GM19468 (cell line): ENCODE results near the gene RNF103.
"Not testable (repeated sequence)": the region's sequence is repeated elsewhere in the genome, so short reads cannot be mapped to it uniquely, and the experiment has no call there.

Experiments used
- ATAC-seq: cut with Tn5 transposase; IDR thresholded peaks from one replicate; pipeline ENCODE4 v1.9.1; 2021; ENCODE audit warnings: mild to moderate bottlenecking, moderate library complexity, moderate number of reproducible peaks; ENCODE audit not compliant: unreplicated experiment; ENCODE audit errors: extremely low read depth

RNF103 gene

GRCh38 chr2:86623494-86624266 lies at the start of gene RNF103:
TSS of gene RNF103 (minus strand) at chr2:86623865. CDS start at chr2:86622886, 979 bp downstream.
- ATAC-seq, result peak; percentile 56

GRCh38 chr2:86673011-86673410 lies 49.3 kb upstream of the RNF103 start:
- no peak for ATAC-seq

- ATAC-seq, result no peak
Measured at GRCh38 chr2:86672027-86672545, 48.4 kb upstream of the RNF103 start.

- ATAC-seq, result no peak
Measured at GRCh38 chr2:86671337-86671981, 47.8 kb upstream of the RNF103 start.

GRCh38 chr2:86669323-86669722 lies 45.7 kb upstream of the RNF103 start:
- not testable (repeated sequence) for ATAC-seq

- no peak for ATAC-seq
Measured at GRCh38 chr2:86661333-86661732, 37.7 kb upstream of the RNF103 start.

GRCh38 chr2:86650188-86650587 lies 26.5 kb upstream of the RNF103 start:
- ATAC-seq, result no peak

- ATAC-seq, result no peak
Measured at GRCh38 chr2:86649119-86649947, 25.7 kb upstream of the RNF103 start.

GRCh38 chr2:86648681-86649080 lies 25.0 kb upstream of the RNF103 start:
- no peak for ATAC-seq

- ATAC-seq, result no peak
Measured at GRCh38 chr2:86646865-86647264, 23.2 kb upstream of the RNF103 start.

- ATAC-seq, result no peak
Measured at GRCh38 chr2:86646329-86646728, 22.7 kb upstream of the RNF103 start.

GRCh38 chr2:86645752-86646151 lies 22.1 kb upstream of the RNF103 start:
- no peak for ATAC-seq

- ATAC-seq, result no peak
Measured at GRCh38 chr2:86638712-86639111, 15.0 kb upstream of the RNF103 start.

- no peak for ATAC-seq
Measured at GRCh38 chr2:86636842-86637241, 13.2 kb upstream of the RNF103 start.

- no peak for ATAC-seq
Measured at GRCh38 chr2:86634352-86634751, 10.7 kb upstream of the RNF103 start.

GRCh38 chr2:86633155-86633651 lies 9.5 kb upstream of the RNF103 start:
- ATAC-seq, result no peak

GRCh38 chr2:86632672-86633071 lies 9.0 kb upstream of the RNF103 start:
- ATAC-seq, result no peak

GRCh38 chr2:86631846-86632485 lies 8.3 kb upstream of the RNF103 start:
- ATAC-seq, result no peak

- ATAC-seq, result no peak
Measured at GRCh38 chr2:86628091-86628522, 4.4 kb upstream of the RNF103 start.

- ATAC-seq, result no peak
Measured at GRCh38 chr2:86627550-86627949, 3.9 kb upstream of the RNF103 start.
